Large intestine (tissue), 12 donors: Measurements from ENCODE around the gene GPR150. TPM values are rescaled to one million over a fixed set of nuclear protein-coding genes. Genes with fewer than 3 reads are reported as not detected.
A peak's percentile ranks its signal among the peaks of the same experiment; 100 is the strongest.

Source experiments
- DNase-seq, 2 donors: peaks; one replicate each; pipeline versions ENCODE4 v3.0.0 to v3.0.0-alpha.2; 2013
- H3K27ac ChIP-seq: one replicate; pipeline ENCODE4 v1.5.1; 2013; ENCODE audit warnings: low read length
- H3K27me3 ChIP-seq: 2 replicates; pipeline ENCODE4 v1.6.1; 2013; ENCODE audit warnings: low read length; ENCODE audit not compliant: control insufficient read depth, insufficient read depth
- H3K36me3 ChIP-seq: 2 replicates; pipeline ENCODE4 v1.6.1; 2013; ENCODE audit warnings: low read length; ENCODE audit not compliant: control insufficient read depth, insufficient read depth
- H3K4me1 ChIP-seq: one replicate; pipeline ENCODE4 v1.6.1; 2013; ENCODE audit warnings: low read length; ENCODE audit not compliant: control insufficient read depth, insufficient read depth
- H3K4me3 ChIP-seq: one replicate; pipeline ENCODE4 v1.5.1; 2013; ENCODE audit warnings: low read length
- H3K9me3 ChIP-seq: one replicate; pipeline ENCODE4 v1.6.1; 2013; ENCODE audit warnings: mild to moderate bottlenecking, low read depth, low read length, moderate library complexity; ENCODE audit not compliant: control insufficient read depth
- WGBS: methylation state at CpG from one replicate; pipeline ENCODE4 v1.1.5; 2013; ENCODE audit warnings: low lambda C conversion rate; ENCODE audit not compliant: insufficient coverage; 5-methylcytosine and 5-hydroxymethylcytosine counted together
- long read RNA-seq, 11 donors: transcript quantifications; one replicate each; lab custom pipeline, GENCODE V29; 2026
- polyA plus RNA-seq: library from polyadenylated mRNA; unstranded; fragments of 120-200 nt; gene quantifications from one replicate; pipeline ENCODE4 v1.2.1, GENCODE V29; 2013

Gene GPR150
- polyA plus RNA-seq, result 0.90 TPM
- long read RNA-seq, donor 1, partial matches to known transcripts, result 0 of 1 reads
- long read RNA-seq, donor 1, other reads (novel, unspliced or antisense), result 0 of 1 reads
- long read RNA-seq, donor 2, partial matches to known transcripts, result 0 of 2 reads
- long read RNA-seq, donor 2, other reads (novel, unspliced or antisense), result 0 of 2 reads
- long read RNA-seq, donor 3, partial matches to known transcripts, result 0 of 2 reads
- long read RNA-seq, donor 3, other reads (novel, unspliced or antisense), result 0 of 2 reads
- long read RNA-seq, donor 4, partial matches to known transcripts, result 0 of 3 reads
- long read RNA-seq, donor 4, other reads (novel, unspliced or antisense), result 0 of 3 reads
- long read RNA-seq, donor 5, partial matches to known transcripts, result 0 of 3 reads
- long read RNA-seq, donor 5, other reads (novel, unspliced or antisense), result 0 of 3 reads
- long read RNA-seq, donor 6, partial matches to known transcripts, result 0 of 2 reads
- long read RNA-seq, donor 6, other reads (novel, unspliced or antisense), result 0 of 2 reads
- long read RNA-seq, donor 7, result 0 reads
- long read RNA-seq, donor 8, partial matches to known transcripts, result 0 of 2 reads
- long read RNA-seq, donor 8, other reads (novel, unspliced or antisense), result 0 of 2 reads
- long read RNA-seq, donor 9, partial matches to known transcripts, result 0 of 2 reads
- long read RNA-seq, donor 9, other reads (novel, unspliced or antisense), result 0 of 2 reads
- long read RNA-seq, donor 10, result 0 reads
- long read RNA-seq, donor 11, partial matches to known transcripts, result 0 of 1 reads
- long read RNA-seq, donor 11, other reads (novel, unspliced or antisense), result 0 of 1 reads

DNA sequence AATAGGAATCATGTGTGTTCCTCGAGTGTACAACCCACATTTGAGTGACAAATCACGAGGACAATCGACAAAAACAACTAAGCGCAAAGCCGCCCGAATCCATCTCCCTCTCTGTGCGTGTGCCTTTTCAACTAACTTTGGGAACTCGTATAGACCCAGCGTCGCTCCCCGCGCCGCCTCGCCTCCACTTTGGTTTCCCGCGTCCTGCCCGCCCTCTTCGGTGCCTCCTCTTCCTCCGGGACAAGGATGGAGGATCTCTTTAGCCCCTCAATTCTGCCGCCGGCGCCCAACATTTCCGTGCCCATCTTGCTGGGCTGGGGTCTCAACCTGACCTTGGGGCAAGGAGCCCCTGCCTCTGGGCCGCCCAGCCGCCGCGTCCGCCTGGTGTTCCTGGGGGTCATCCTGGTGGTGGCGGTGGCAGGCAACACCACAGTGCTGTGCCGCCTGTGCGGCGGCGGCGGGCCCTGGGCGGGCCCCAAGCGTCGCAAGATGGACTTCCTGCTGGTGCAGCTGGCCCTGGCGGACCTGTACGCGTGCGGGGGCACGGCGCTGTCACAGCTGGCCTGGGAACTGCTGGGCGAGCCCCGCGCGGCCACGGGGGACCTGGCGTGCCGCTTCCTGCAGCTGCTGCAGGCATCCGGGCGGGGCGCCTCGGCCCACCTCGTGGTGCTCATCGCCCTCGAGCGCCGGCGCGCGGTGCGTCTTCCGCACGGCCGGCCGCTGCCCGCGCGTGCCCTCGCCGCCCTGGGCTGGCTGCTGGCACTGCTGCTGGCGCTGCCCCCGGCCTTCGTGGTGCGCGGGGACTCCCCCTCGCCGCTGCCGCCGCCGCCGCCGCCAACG lies at the start of gene GPR150:
Gene GPR150 (plus strand): TSS at position 58 of the 840 bp plus-strand sequence. CDS start 189 bp downstream, at position 247.
- DNase-seq, result peak; percentile 60 to 84
- WGBS, result no CpG with 5 or more reads among the region's 85 CpGs
- H3K9me3 ChIP-seq, result peaks cover 4% of the 10 kb centered on the region
- peak within 1 kb of the TSS; percentile 46 for H3K27ac ChIP-seq
- H3K36me3 ChIP-seq, result no peaks in the 10 kb centered on the region
- H3K4me1 ChIP-seq, result peaks cover 13% of the 10 kb centered on the region
- peak within 1 kb of the TSS; percentile 52 for H3K4me3 ChIP-seq
- peaks cover 17% of the 10 kb centered on the region for H3K27me3 ChIP-seq

DNA sequence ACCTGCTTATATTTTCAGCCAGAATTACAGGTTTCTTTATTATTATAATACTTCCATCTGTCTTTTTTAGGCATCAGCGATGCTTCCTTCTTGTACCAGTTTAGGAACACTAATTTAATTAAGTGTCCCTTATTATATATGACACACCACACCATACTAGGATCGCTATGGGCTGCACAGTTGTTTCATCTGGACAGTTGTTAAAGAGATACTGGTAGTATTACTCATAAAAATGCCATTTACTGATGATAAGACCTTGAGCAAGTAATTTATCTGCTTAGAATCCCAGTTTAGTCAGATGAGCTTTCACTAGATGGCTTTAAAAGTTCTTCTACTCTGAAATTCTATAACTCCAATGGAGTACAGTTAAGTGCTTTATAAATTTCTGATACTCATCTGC lies 47.9 kb upstream of the GPR150 start:
- H3K4me1 ChIP-seq, result no peaks in the 10 kb centered on the region
- no peak for DNase-seq
- H3K9me3 ChIP-seq, result no peaks in the 10 kb centered on the region
- no CpG with 5 or more reads among the region's 2 CpGs for WGBS
- H3K27me3 ChIP-seq, result no peaks in the 10 kb centered on the region
- H3K36me3 ChIP-seq, result peaks cover 13% of the 10 kb centered on the region
- H3K27ac ChIP-seq, result no peak overlapping the region
- no peak overlapping the region for H3K4me3 ChIP-seq

DNA sequence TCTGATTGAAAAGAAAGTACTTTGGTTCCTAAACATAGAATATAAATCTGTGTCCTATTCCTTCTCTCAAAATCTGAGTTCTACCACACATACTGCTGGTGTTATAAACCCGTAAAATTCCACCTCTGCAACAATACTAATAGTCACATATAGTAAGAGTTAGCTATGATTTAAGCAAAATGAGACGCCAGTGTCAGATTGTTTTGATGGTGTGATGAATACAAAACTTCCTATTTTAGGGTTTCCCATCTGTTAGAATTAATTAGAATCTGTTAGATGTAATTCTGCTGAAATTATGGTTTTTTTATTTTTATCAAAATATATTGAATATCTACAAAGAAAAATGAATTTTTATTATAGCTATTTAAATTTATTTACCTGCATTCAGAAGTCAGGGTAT lies 38.3 kb upstream of the GPR150 start:
- WGBS, result 100% methylated on average over 2 of the region's 2 CpGs
- Histone ChIP-seq H3K9me3 (no peaks in the 10 kb centered on the region), H3K27ac (no peak overlapping the region), H3K4me3 (no peak overlapping the region), H3K27me3 (no peaks in the 10 kb centered on the region), H3K4me1 (no peaks in the 10 kb centered on the region), H3K36me3 (no peaks in the 10 kb centered on the region)
- DNase-seq, result no peak

DNA sequence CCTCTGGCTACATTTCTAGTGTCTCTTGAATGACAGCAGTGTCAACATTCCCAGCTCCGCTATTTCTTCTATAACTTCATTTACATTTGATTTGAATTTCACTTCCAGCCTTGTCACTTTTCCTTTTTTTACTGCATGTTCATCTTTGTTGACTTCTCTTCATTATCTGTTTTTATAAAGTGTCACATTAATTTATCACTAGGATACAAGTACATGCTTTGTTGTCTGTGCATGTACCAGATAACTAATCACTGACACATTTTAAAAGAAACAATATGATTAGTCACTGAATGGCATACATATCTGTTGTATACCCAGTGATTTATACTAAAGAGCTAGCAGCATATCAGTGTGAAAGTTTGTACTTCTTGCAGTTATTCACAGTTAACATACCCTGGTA lies 35.9 kb upstream of the GPR150 start:
- 100% methylated on average over 1 of the region's 1 CpG for WGBS
- no peaks in the 10 kb centered on the region for H3K9me3 ChIP-seq
- no peak for DNase-seq
- no peaks in the 10 kb centered on the region for H3K27me3 ChIP-seq
- no peak overlapping the region for H3K4me3 ChIP-seq
- no peaks in the 10 kb centered on the region for H3K4me1 ChIP-seq
- H3K27ac ChIP-seq, result no peak overlapping the region
- peaks cover 2% of the 10 kb centered on the region for H3K36me3 ChIP-seq

DNA sequence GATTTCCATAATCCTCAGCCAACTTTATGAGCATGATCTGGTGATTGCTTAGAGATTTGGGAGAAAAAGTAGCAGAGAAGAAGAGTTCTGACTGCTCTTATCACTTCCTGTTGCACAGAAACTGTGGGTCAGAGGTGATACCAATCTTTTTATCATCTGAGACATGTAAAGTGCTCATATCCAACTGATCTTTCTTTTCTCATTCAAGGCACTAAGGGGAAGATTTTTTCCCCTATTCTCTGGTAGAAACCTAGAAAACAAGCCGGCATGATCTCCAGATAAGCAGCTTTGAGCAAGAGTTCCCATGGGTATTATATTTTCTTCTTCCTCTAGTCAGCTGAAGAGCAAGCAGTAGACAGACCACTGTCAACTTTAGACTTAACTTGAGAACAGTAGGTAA lies 29.0 kb upstream of the GPR150 start:
- DNase-seq, result no peak
- Histone ChIP-seq H3K36me3 (peaks cover 2% of the 10 kb centered on the region), H3K4me1 (no peaks in the 10 kb centered on the region), H3K27ac (no peak overlapping the region), H3K4me3 (no peak overlapping the region), H3K27me3 (no peaks in the 10 kb centered on the region), H3K9me3 (no peaks in the 10 kb centered on the region)
- WGBS, result no CpG with 5 or more reads among the region's 1 CpG

DNA sequence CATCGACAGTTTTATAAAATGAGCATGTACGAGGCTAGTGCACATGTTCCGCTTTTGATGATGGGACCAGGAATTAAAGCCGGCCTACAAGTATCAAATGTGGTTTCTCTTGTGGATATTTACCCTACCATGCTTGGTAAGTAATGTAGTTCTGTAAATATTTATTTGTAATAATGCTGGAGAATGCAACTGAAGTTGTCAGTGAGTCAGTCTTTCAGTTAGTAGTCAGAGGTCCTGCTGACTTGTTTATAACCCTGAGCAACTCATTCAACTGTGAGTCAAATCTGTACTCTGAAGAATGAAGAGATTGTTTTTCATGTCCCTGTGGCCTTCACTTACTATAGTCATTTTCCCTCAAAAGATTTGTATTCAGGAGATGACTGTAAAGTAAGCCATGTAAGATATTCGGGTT lies 28.4 kb upstream of the GPR150 start:
- Histone ChIP-seq H3K4me3 (no peak overlapping the region), H3K27ac (no peak overlapping the region), H3K36me3 (peaks cover 2% of the 10 kb centered on the region), H3K9me3 (no peaks in the 10 kb centered on the region), H3K27me3 (no peaks in the 10 kb centered on the region), H3K4me1 (no peaks in the 10 kb centered on the region)
- DNase-seq, result no peak
- WGBS, result 100% methylated on average over 1 of the region's 5 CpGs

DNA sequence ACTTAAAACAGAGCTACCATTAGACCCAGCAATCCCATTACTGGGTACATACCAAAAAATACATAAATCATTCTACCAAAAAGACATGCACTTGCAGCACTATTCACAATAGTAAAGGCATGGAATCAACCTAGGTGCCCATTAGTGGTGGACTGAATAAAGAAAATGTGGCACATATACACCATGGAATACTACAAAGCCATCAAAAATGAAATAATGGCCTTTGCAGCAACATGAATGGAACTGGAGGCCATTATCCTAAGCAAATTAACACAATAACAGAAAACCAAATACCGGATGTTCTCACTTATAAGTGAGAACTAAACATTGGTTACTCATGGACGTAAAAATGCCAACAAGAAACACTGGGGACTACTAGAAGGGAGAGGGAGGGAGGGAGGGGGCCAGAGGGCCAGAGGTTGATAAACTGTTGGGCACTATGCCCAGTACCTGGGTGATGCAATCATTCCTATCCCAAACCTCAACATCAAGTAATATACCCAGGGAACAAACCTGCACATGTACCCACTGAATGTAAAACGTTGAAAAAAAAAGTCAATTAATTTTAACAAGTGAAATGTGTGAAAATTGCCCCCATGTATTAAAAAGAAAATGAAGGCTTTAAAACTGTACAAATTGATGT lies 24.5 kb upstream of the GPR150 start:
- no peaks in the 10 kb centered on the region for H3K4me1 ChIP-seq
- no peak for DNase-seq
- 90% methylated on average over 1 of the region's 3 CpGs for WGBS
- H3K27ac ChIP-seq, result no peak overlapping the region
- H3K9me3 ChIP-seq, result no peaks in the 10 kb centered on the region
- H3K4me3 ChIP-seq, result no peak overlapping the region
- peaks cover 2% of the 10 kb centered on the region for H3K36me3 ChIP-seq
- H3K27me3 ChIP-seq, result no peaks in the 10 kb centered on the region

DNA sequence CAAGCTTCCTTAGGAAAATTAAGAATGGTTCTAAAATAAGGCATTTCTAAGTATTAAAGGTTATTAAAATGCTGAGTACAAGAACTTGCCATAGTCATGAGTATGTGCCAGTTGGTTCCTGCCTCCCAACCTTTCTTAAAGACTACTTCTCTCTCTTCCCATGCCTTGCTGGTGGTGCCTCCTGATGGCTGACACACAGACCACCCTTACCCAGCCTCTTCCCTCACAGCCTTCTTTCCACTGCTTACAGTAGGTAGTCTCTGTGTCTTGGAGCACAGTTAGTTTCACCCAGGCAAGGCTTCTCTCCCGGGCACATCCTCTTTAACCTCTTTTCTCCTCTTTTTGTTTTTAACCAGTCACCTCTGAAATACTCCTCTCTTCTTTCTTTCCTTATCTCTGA lies 20.6 kb upstream of the GPR150 start:
- WGBS, result 86% methylated on average over 1 of the region's 1 CpG
- Histone ChIP-seq H3K27me3 (no peaks in the 10 kb centered on the region), H3K4me1 (no peaks in the 10 kb centered on the region), H3K27ac (no peak overlapping the region), H3K36me3 (peaks cover 15% of the 10 kb centered on the region), H3K4me3 (no peak overlapping the region), H3K9me3 (no peaks in the 10 kb centered on the region)
- no peak for DNase-seq

DNA sequence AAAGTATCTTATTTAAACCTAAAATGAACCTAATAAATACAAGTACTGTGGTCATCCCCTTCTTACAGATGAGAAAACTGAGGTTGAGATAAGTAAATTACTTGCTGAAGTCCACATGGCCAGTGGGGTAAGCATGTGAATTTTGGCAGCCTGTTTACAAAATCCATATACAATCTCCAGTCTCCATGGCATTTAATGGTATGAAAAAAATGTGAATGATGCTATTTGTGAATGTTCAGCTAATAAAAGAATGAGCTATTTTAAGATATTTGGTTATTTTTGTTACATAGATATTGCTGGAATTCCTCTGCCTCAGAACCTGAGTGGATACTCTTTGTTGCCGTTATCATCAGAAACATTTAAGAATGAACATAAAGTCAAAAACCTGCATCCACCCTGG lies 19.3 kb upstream of the GPR150 start:
- no peaks in the 10 kb centered on the region for H3K9me3 ChIP-seq
- no peak overlapping the region for H3K4me3 ChIP-seq
- H3K4me1 ChIP-seq, result no peaks in the 10 kb centered on the region
- H3K27me3 ChIP-seq, result no peaks in the 10 kb centered on the region
- WGBS, result no CpG with 5 or more reads among the region's 1 CpG
- no peak for DNase-seq
- H3K27ac ChIP-seq, result no peak overlapping the region
- peaks cover 15% of the 10 kb centered on the region for H3K36me3 ChIP-seq

DNA sequence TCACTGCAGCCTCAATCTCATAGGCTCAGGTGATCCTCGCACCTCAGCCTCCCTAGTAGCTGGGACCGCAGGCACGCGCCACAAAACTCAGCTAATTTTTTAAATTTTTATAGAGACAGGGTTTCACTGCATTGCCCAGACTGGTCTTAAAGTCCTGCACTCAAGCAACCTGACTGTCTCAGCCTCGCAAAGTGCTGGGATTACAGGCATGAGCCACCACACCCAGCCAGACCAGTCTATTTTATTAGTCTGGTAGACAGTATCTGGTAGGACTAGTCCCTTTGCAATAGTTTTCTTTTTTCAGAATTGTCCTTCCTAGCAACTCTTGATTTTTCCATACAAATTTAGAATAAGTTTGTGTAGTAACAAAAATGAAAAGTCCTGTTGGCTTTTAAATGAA lies 14.1 kb upstream of the GPR150 start:
- DNase-seq, result no peak
- Histone ChIP-seq H3K36me3 (peaks cover 13% of the 10 kb centered on the region), H3K9me3 (no peaks in the 10 kb centered on the region), H3K27me3 (no peaks in the 10 kb centered on the region), H3K4me3 (no peak overlapping the region), H3K4me1 (no peaks in the 10 kb centered on the region), H3K27ac (no peak overlapping the region)
- WGBS, result 93% methylated on average over 3 of the region's 5 CpGs
